ENCODE results near the gene FSHR.

The FSHR gene

GRCh38 chr2:49032936-49033335 is 121.4 kb downstream of the FSHR start:
- no peak for DNase-seq (ENCODE audit: low read depth in 2 of 2)

GRCh38 chr2:49032126-49032525 is 122.2 kb downstream of the FSHR start:
- DNase-seq (ENCODE audit: low read depth in 2 of 2), result no peak

DNA sequence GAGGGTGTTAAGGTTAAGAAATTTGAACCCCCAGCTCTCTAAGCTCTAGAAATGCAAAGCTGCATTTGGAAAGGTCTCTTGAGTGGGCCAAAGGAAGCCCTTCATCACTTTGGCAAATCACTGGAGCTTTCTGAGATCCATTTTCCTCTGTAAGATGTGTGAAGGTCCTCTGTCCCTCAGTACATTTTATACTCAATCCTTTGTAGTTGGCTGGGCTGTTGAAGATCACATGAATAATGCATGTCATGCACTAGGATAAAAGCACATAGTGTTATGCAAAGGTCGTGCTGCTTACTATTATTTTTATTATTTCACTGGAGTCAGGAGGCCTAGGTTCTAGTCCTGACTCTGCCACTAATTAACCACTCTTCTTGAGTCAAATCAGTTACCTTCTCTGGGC is 124.9 kb downstream of the FSHR start:
- no peak for DNase-seq (ENCODE audit: low read depth in 2 of 2)

DNA sequence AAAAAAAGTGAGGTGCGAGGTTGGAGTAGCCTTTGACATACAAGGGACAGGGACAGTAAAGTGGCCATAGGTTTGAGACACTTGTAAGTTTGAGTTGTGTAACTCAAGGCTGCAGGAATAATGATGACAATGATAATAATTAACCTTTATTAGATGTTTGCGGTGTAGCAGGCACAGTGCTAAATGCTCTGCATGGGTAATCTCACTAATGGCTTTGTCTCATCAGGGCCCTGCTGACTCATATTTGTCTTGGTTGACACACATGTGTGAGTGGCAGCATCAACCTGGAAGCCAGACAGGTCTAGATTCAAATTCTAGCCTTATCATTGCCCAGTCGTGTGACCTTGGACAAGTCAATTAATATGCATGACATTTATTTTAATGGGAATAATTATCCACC is 126.2 kb downstream of the FSHR start:
- no peak for DNase-seq (ENCODE audit: low read depth in 2 of 2)

GRCh38 chr2:49026706-49027105 is 127.6 kb downstream of the FSHR start:
- DNase-seq (ENCODE audit: low read depth in 2 of 2), result no peak

GRCh38 chr2:49021271-49021670 is 133.0 kb downstream of the FSHR start:
- no peak for DNase-seq (ENCODE audit: low read depth in 2 of 2)

GRCh38 chr2:49005261-49005660 is 149.1 kb downstream of the FSHR start:
- no peak for DNase-seq (ENCODE audit: low read depth in 2 of 2)

DNA sequence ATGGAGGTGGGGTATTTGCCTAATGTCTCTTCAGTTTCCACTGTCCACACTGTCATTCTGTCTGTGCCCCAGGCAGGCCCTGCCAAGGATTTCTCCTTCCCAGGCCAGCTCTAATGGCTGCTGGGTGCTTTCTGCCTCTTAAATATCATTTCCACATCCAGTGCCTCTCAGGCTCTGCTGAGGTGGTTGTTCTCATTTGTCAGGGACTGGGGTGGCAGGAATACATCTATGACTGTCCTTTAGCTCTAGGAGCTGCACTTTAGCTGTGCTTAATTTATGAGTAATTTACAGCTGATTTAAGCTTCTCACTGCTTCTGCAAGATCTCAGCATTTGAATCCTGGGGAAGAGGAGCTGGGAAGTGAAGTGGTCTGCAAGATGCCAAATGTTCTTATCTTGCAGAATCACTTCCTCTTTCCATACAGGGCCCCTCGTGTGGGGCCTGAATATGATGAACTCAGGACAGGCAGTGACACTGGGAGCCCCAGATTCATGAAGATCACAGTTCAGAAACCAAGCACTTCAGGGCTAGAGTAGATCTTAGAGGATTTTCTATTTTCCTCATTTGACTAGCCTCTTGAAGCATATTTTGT is 150.2 kb downstream of the FSHR start:
- DNase-seq (ENCODE audit: low read depth in 2 of 2), result no peak

DNA sequence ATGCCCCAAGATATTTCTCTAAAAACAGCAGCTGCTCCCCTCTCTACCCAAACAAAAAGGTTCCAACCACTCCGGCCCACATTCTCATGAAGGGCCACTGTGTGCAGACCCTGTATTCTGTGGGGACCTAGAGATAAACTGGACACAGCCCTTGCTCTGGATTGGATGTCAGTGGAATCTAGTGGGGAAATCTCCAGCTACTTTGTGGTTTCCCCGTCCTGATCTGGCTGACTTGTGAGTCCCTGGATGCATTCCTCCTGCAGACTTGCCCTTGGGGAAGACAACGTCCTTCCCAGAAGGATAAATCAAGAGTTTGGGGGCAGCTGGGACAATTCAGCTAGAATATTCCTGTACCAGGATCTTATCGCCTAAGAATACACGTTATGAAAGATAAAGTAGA is 151.1 kb downstream of the FSHR start:
- no peak for DNase-seq (ENCODE audit: low read depth in 2 of 2)

DNA sequence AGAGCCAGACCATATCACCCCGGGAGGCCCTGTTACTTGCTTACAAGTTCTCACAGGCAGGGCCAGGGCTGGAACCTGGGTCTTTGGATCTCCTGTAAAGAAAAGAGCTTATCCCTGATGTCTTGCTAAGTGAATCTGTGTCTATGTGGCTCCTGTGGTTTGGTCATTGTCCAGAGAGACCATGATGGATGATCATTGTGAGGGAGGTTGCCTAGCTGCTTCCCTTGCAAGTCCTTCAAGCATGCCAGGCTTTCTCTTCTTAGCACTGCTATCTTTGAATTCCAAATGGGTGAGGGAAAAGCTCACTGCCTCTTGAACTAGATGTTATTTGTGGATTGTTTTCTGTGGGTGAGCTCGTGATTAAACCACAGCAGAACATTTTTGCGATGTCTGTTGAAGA is 151.6 kb downstream of the FSHR start:
- no peak for DNase-seq (ENCODE audit: low read depth in 2 of 2)

- DNase-seq (ENCODE audit: low read depth in 2 of 2), result no peak
Observed at GRCh38 chr2:49000695-49001094, 153.6 kb downstream of the FSHR start.

DNA sequence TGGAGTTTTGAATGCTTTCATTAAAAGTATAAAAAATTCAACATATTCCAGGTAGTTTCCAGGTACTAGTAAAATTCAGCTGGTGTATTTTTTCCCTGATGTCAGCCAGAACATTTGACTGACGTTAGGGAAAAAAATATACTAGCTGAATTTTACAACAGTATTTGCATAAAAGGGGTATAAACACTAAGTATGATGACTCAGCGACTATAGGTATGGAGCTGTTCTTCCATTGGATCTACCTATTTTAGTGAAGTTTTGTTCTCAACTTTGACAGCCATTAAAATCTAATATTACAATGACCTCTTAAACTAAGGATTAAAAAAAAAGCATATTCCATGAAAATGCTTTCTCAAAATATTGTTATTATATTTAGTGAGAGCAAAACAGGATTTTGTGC is 155.9 kb downstream of the FSHR start:
- no peak for DNase-seq (ENCODE audit: low read depth in 2 of 2)

DNA sequence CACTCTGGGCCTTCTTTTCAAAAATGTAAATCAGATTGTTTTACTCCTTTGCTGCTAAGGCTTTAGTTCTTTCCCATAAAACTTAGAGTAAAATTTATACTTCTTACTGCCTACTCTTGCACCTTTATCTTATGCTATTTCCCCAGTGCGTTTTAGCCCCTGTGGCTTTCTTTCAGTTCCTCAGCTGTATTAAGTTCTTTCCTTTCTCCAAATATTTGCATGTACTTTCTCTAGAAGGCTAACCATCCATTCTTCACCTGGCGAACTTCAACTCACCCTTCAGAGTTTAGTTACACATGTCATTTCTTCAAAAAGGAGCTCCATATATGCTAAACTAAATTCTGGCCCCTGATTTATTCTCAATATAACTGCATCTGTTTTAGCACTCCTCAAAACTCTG is 160.7 kb downstream of the FSHR start:
- no peak for DNase-seq (ENCODE audit: low read depth in 2 of 2)

DNA sequence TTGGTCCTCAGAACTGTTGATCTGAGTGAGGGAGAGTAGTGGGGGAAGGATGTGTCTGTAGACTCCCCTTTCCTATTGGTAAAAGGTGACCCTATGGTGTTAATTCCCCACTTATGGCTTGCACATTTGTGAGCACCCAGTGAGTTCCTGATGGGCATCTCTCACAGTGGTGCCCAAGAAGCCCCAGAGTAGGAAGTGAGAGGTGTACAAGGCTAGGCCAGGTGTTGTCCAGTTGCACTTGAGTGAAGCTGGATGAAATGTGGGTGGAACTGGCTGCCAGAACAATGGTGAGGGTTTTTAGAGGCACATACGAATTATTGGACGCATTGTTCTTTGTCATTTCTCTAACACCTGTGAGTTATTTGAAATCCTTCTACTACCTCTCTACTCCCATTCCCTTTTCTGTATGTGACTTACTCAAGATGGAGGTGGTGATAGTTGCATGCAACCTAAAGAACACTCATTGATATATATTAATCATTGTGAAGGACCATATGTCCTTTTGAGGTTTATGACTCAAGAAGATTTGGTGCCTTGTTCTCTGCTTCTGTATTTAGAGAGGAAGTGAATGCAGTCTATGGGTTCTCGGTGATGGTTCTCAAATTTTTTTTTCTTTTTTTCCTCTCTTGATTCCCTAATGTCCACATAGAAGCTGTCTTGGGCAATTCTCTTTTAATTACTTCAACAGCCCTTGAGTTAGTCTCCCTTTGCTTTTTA is 162.7 kb downstream of the FSHR start:
- DNase-seq (ENCODE audit: low read depth in 2 of 2), result no peak

- DNase-seq (ENCODE audit: low read depth in 2 of 2), result no peak
Observed at GRCh38 chr2:48984922-48985321, 169.4 kb downstream of the FSHR start.

DNA sequence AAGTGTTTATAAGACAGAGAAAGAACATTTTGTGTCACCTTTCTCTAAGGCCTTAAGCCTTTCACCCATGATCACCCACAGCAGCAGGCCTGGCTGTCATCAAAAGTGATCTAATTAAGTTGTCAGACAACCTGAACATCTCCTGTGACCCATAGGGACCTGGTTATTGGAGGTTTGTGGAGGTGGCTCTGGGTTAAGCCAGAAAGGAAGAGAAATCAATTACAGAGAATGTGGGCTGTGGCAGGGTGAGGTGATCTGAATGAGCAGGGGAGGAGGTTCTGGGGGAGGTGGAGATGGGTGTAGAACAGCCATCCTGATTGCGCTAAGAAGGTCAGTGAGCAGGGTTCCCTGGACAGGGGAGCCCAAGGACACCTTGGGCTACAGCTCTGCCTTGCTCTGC is 170.8 kb downstream of the FSHR start:
- DNase-seq (ENCODE audit: low read depth in 2 of 2), result no peak

GRCh38 chr2:48982887-48983435 is 171.4 kb downstream of the FSHR start:
- DNase-seq (ENCODE audit: low read depth in 2 of 2), result no peak

GRCh38 chr2:48980846-48981245 is 173.5 kb downstream of the FSHR start:
- no peak for DNase-seq (ENCODE audit: low read depth in 2 of 2)

GRCh38 chr2:48979691-48980090 is 174.6 kb downstream of the FSHR start:
- no peak for DNase-seq (ENCODE audit: low read depth in 2 of 2)

DNA sequence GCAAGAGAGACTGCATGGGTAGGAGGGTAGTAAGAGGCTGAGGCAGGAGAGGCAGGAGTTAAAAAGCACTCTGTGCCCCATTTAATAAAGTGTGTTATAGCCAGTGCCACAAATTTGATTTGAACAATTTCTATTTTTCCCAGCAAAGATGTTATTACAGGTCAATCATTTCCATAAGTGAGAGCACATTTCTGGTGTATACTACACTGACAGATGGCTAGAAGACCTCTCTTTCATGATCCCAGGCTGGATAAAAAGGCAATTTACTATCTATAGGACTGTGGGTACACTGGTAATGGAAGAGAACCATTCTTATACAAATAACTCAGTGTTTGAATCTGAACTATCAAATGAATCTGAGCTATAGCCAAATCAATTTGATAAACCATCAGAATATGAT is 176.2 kb downstream of the FSHR start:
- no peak for DNase-seq (ENCODE audit: low read depth in 2 of 2)

DNA sequence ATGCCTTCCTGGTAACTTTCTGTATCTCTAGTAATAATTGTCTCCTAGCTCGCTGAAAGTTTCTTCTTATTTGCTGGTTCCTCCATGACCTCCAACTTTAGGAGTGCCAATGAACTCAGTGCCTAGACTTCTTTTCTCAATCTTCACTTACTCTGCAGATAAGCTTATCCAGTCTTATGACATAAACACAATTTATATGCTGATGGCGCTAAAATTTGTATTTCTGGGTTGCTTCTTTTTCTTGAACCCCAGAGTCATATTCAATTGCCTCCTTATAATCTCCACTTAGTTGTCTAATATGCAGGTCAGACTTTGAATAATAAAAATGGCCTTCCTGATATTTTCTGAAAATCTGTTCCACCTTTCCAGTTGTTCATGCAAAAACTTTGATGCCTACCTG is 182.5 kb downstream of the FSHR start:
- no peak for DNase-seq (ENCODE audit: low read depth in 2 of 2)

- no peak for DNase-seq (ENCODE audit: low read depth in 2 of 2)
Observed at GRCh38 chr2:48968011-48968410, 186.3 kb downstream of the FSHR start.

DNA sequence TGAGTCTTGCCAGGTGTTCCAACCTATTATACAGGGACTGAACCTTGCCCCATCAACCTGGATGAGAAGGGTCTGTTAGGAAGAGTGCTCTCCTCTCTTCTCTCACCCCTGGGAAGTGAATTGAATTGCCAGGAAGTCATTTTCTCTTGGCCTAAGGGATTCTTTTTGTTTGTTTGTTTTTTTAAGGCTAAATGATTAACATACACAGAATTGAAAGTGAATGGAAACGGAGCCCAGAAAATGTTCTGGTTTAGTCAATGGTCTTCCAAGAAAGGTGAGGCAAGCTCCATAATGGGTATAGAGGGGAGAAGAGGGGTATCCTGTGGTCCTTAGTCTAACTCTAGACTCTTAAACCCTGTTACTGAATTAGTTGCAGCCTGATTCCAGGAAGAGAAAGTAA is 189.1 kb downstream of the FSHR start:
- no peak for DNase-seq (ENCODE audit: low read depth in 2 of 2)

DNA sequence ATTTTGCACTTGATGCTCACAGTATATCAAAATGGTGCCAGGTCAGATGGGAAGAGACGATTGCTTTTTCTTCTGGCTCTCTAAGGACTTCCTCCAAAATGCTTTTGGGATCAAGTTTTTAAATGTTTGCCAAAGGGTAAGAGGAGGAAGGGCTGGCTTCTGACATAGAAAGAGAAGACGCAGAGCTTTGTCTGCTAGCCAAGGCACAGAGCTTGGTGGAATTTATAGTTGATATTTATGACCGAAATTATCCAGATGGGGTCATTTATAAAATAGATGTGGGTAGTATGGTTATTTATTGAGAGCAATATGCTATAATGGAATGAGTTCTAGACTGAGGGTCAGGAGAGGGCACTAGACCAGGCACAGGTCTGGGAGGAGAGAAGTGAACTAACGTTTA is 193.3 kb downstream of the FSHR start:
- DNase-seq (ENCODE audit: low read depth in 2 of 2), result no peak
